LNCAP (cell line): ENCODE data around the gene SPATA31C2.

Source experiments
- CTCF ChIP-seq: fragments of 450-650 bp; IDR thresholded peaks from 2 replicates; pipeline ENCODE4 v1.5.1; 2017; ENCODE audit warnings: mild to moderate bottlenecking

The SPATA31C2 gene

GRCh38 chr9:88164850-88165249 lies 26.6 kb upstream of the SPATA31C2 start:
- no peak for TF ChIP-seq CTCF

- TF ChIP-seq CTCF, result no peak
Observed at GRCh38 chr9:88161144-88161543, 22.9 kb upstream of the SPATA31C2 start.

- TF ChIP-seq CTCF, result no peak
Observed at GRCh38 chr9:88143957-88144625, 5.8 kb upstream of the SPATA31C2 start.

- no peak for TF ChIP-seq CTCF
Observed at GRCh38 chr9:88143179-88143578, 4.9 kb upstream of the SPATA31C2 start.

GRCh38 chr9:88110026-88110425 lies 28.2 kb downstream of the SPATA31C2 start:
- TF ChIP-seq CTCF, result no peak

GRCh38 chr9:88108779-88109178 lies 29.5 kb downstream of the SPATA31C2 start:
- TF ChIP-seq CTCF, result no peak

GRCh38 chr9:88106492-88106891 lies 31.8 kb downstream of the SPATA31C2 start:
- peak; percentile 71 for TF ChIP-seq CTCF
